Mesenchymal stem cell (in vitro differentiated cells and primary cell): ENCODE measurements around the gene LNX1.
A peak's percentile ranks its signal among the peaks of the same experiment; 100 is the strongest.

Source experiments
- DNase-seq: peaks from one replicate; pipeline ENCODE4 v3.0.0-alpha.2; 2013
- H2AFZ ChIP-seq: one replicate; pipeline ENCODE4 v1.6.1; 2013; ENCODE audit warnings: low read depth, mild to moderate bottlenecking, control low read depth, inconsistent platforms, low read length, moderate library complexity
- H2AK5ac ChIP-seq: 2 replicates; pipeline ENCODE4 v1.6.1; 2013; ENCODE audit warnings: low read length, moderate library complexity, mild to moderate bottlenecking, inconsistent platforms; ENCODE audit not compliant: severe bottlenecking
- H2BK120ac ChIP-seq: one replicate; pipeline ENCODE4 v1.6.1; 2013; ENCODE audit warnings: low read depth, mild to moderate bottlenecking, inconsistent platforms, low read length, moderate library complexity
- H2BK12ac ChIP-seq, 2 experiments: one replicate each; pipeline ENCODE4 v1.6.1; 2013; ENCODE audit warnings: inconsistent platforms in 2 of 2, low read length in 2 of 2, mild to moderate bottlenecking in 2 of 2, moderate library complexity in 2 of 2, control low read depth in 1 of 2
- H2BK15ac ChIP-seq: one replicate; pipeline ENCODE4 v1.6.1; 2013; ENCODE audit warnings: mild to moderate bottlenecking, low read depth, inconsistent platforms; ENCODE audit not compliant: poor library complexity, severe bottlenecking
- H2BK5ac ChIP-seq: 2 replicates; pipeline ENCODE4 v1.6.1; 2013; ENCODE audit warnings: low read depth, mild to moderate bottlenecking, low read length, control low read depth, inconsistent platforms; ENCODE audit not compliant: poor library complexity, severe bottlenecking
- H3K14ac ChIP-seq, 2 experiments: one replicate each; pipeline ENCODE4 v1.6.1; 2013; ENCODE audit warnings: inconsistent platforms in 2 of 2, low read length in 2 of 2, control low read depth in 1 of 2, mild to moderate bottlenecking in 1 of 2, moderate library complexity in 1 of 2
- H3K18ac ChIP-seq, 2 experiments: one replicate each; pipeline ENCODE4 v1.6.1; 2013; ENCODE audit warnings: inconsistent platforms in 2 of 2, low read length in 2 of 2, control low read depth in 1 of 2, low read depth in 1 of 2, mild to moderate bottlenecking in 1 of 2
- H3K23ac ChIP-seq, 2 experiments: one replicate each; pipeline ENCODE4 v1.6.1; 2013; ENCODE audit warnings: inconsistent platforms in 2 of 2, low read length in 2 of 2, mild to moderate bottlenecking in 2 of 2, moderate library complexity in 2 of 2, control low read depth in 1 of 2
- H3K27ac ChIP-seq: 2 replicates; pipeline ENCODE4 v1.5.1; 2013; ENCODE audit warnings: mild to moderate bottlenecking, moderate library complexity, low read length, control low read depth, inconsistent platforms; ENCODE audit not compliant: poor library complexity, severe bottlenecking
- H3K27me3 ChIP-seq, 2 experiments: 2 replicates each; pipeline versions ENCODE4 v1.6.1 to v1.7.0; 2013; ENCODE audit warnings: low read length in 2 of 2, mild to moderate bottlenecking in 2 of 2, moderate library complexity in 2 of 2, control low read depth in 1 of 2, inconsistent platforms in 1 of 2; ENCODE audit not compliant: control insufficient read depth in 1 of 2, insufficient read depth in 1 of 2
- H3K36me3 ChIP-seq, 2 experiments: 2 replicates each; pipeline versions ENCODE4 v1.6.1 to v1.7.0; 2013; ENCODE audit warnings: low read length in 2 of 2, control low read depth in 1 of 2, inconsistent platforms in 1 of 2, low read depth in 1 of 2, mild to moderate bottlenecking in 1 of 2; ENCODE audit not compliant: insufficient read depth in 2 of 2, control insufficient read depth in 1 of 2
- H3K4ac ChIP-seq, 2 experiments: one replicate each; pipeline ENCODE4 v1.6.1; 2013; ENCODE audit warnings: inconsistent platforms in 2 of 2, low read length in 2 of 2, mild to moderate bottlenecking in 2 of 2, moderate library complexity in 2 of 2, control low read depth in 1 of 2, low read depth in 1 of 2
- H3K4me1 ChIP-seq: 2 replicates; pipeline ENCODE4 v1.6.1; 2013; ENCODE audit warnings: low read depth, low read length, control low read depth; ENCODE audit not compliant: control insufficient read depth, insufficient read depth
- H3K4me2 ChIP-seq: 2 replicates; pipeline ENCODE4 v1.6.1; 2013; ENCODE audit warnings: low read length, mild to moderate bottlenecking, inconsistent platforms; ENCODE audit not compliant: poor library complexity, severe bottlenecking
- H3K4me3 ChIP-seq, 2 experiments: 2 replicates each; pipeline versions ENCODE4 v1.5.1 to v1.7.0; 2013; ENCODE audit warnings: low read length in 2 of 2, mild to moderate bottlenecking in 2 of 2, control low read depth in 1 of 2, low read depth in 1 of 2; ENCODE audit not compliant: insufficient read depth in 1 of 2
- H3K79me1 ChIP-seq: replicated peaks from 2 replicates; pipeline ENCODE4 v1.6.1; 2013; ENCODE audit warnings: mild to moderate bottlenecking, control low read depth, low read length, inconsistent platforms; ENCODE audit not compliant: poor library complexity, severe bottlenecking
- H3K9ac ChIP-seq: 2 replicates; pipeline ENCODE4 v1.7.0; 2013; ENCODE audit warnings: mild to moderate bottlenecking, low read length, moderate library complexity
- H3K9me3 ChIP-seq: 2 replicates; pipeline ENCODE4 v1.7.0; 2013; ENCODE audit warnings: mild to moderate bottlenecking, low read length; ENCODE audit not compliant: control insufficient read depth
- H4K8ac ChIP-seq: one replicate; pipeline ENCODE4 v1.6.1; 2013; ENCODE audit warnings: inconsistent platforms, mild to moderate bottlenecking, low read length, moderate library complexity
- H4K91ac ChIP-seq: one replicate; pipeline ENCODE4 v1.6.1; 2013; ENCODE audit warnings: mild to moderate bottlenecking, low read length, inconsistent platforms
- WGBS: methylation state at CpG from one replicate; pipeline ENCODE4 v1.1.7; 2013; ENCODE audit warnings: mixed read lengths; 5-methylcytosine and 5-hydroxymethylcytosine counted together

Gene LNX1

DNA sequence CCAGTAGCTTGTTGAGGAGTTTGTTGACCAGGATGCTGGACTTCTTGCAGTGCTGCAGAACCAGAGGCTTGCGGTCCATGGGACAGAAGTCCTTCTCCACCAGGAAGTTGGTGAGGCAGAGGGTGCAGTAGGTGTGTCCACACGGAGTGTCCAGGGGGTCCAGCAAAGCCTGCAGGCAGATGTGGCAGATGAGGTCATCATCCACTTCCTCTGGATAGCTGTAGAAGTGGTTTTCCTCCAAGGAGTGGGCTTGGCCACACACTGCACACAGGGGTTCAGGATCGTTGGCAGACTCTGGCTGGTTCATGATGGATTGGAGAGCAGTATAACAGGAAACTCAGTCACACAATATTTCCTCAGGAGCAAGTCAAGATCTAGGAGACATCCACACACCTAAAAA lies 17.6 kb downstream of the LNX1 start:
- Histone ChIP-seq H3K23ac (no peak overlapping the region), H3K36me3 (no peaks in the 10 kb centered on the region), H3K4ac (peak overlapping the region; percentile 52 to 81), H4K8ac (peak overlapping the region; percentile 27), H3K4me1 (peaks cover 3% of the 10 kb centered on the region), H3K4me3 (no peak overlapping the region), H3K27ac (no peak overlapping the region), H2AFZ (no peak overlapping the region), H2BK5ac (no peak overlapping the region), H3K4me2 (no peak overlapping the region), H4K91ac (peak overlapping the region; percentile 5), H3K14ac (peak overlapping the region in 1 of 2 experiments; percentile 95), H2AK5ac (no peak overlapping the region), H3K79me1 (no peaks in the 10 kb centered on the region), H3K27me3 (no peaks in the 10 kb centered on the region), H2BK120ac (no peak overlapping the region), H3K9ac (no peak overlapping the region), H2BK12ac (peak overlapping the region; percentile 86 to 97), H2BK15ac (peak overlapping the region; percentile 61), H3K18ac (peak overlapping the region; percentile 72 to 73), H3K9me3 (no peaks in the 10 kb centered on the region)
- DNase-seq: no peak
- WGBS: 38% methylated on average over 3 of the region's 3 CpGs

DNA sequence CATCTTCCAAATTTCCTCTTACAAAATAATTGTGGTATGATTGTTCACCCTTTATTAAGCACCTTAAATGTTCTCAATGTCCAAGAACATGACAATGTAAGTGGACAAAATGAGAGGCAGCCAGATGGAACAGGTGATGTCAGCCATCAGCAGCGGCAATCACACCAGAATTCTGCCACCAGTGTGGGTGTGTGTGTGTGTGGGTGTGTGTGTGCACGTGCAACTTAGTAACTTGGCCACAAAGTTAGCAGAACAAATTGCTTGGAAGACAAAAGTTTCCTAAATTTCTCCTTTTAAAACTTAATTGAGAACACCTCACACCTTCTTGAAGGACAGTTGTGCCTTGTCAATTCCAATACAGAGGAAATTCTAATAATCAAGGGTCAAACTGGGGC lies 18.7 kb downstream of the LNX1 start:
- no peaks in the 10 kb centered on the region for H3K36me3 ChIP-seq
- H3K18ac ChIP-seq: peak overlapping the region; percentile 1 to 62
- no peak overlapping the region for H3K4me3 ChIP-seq
- H3K79me1 ChIP-seq: no peaks in the 10 kb centered on the region
- H2AK5ac ChIP-seq: no peak overlapping the region
- H3K9ac ChIP-seq: no peak overlapping the region
- no peak overlapping the region for H2AFZ ChIP-seq
- H3K4ac ChIP-seq: no peak overlapping the region
- peak overlapping the region; percentile 61 for H2BK120ac ChIP-seq
- no peaks in the 10 kb centered on the region for H3K27me3 ChIP-seq
- H3K4me1 ChIP-seq: peaks cover 3% of the 10 kb centered on the region
- H3K4me2 ChIP-seq: no peak overlapping the region
- no peak overlapping the region for H3K27ac ChIP-seq
- no peak for DNase-seq
- H2BK12ac ChIP-seq: peak overlapping the region in 1 of 2 experiments; percentile 84
- no peak overlapping the region for H3K14ac ChIP-seq
- peak overlapping the region; percentile 69 for H4K8ac ChIP-seq
- peak overlapping the region; percentile 61 for H4K91ac ChIP-seq
- H2BK15ac ChIP-seq: peak overlapping the region; percentile 52
- H2BK5ac ChIP-seq: no peak overlapping the region
- 100% methylated on average over 1 of the region's 2 CpGs for WGBS
- H3K23ac ChIP-seq: no peak overlapping the region
- no peaks in the 10 kb centered on the region for H3K9me3 ChIP-seq

DNA sequence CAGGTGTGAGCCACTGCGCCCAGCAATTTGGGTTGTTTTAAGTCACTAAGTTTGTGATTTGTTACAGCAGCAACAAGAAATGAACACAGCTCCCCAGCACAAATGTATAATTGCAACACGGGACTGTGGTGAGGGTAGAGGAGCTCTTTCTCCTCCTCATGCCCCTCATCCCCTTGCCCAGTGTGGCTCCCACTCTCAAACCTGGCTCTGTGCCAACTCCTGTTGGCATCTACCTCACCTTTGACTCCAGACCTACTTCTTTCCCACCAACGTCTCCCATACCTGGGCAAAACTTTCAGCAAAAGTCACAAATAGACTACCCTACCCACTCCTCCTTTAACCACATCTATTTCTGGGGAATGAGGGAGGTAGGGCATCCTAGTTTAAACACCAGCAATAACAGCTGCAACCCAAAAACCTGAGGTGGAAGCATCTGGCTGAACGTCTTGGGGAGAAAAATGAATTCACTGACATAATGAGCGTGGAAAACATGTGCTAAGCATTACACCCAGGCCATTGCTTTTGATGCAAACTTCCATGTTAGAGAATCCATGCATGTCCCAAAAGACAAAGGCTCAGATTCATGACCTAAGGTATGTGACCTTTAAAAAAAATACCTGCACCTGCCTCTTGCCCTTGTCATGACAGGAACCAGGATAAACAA lies 19.2 kb downstream of the LNX1 start:
- Histone ChIP-seq H2BK5ac (no peak overlapping the region), H2BK12ac (no peak overlapping the region), H4K8ac (no peak overlapping the region), H3K4me3 (no peak overlapping the region), H3K4me2 (no peak overlapping the region), H3K27me3 (no peaks in the 10 kb centered on the region), H2BK120ac (no peak overlapping the region), H3K4me1 (peaks cover 3% of the 10 kb centered on the region), H3K9ac (no peak overlapping the region), H2AFZ (no peak overlapping the region), H3K23ac (no peak overlapping the region), H3K14ac (no peak overlapping the region), H3K9me3 (no peaks in the 10 kb centered on the region), H3K79me1 (no peaks in the 10 kb centered on the region), H3K36me3 (no peaks in the 10 kb centered on the region), H3K4ac (peak overlapping the region in 1 of 2 experiments; percentile 30), H4K91ac (no peak overlapping the region), H3K27ac (no peak overlapping the region), H2BK15ac (no peak overlapping the region), H2AK5ac (no peak overlapping the region), H3K18ac (peak overlapping the region in 1 of 2 experiments; percentile 66)
- DNase-seq: no peak
- 92% methylated on average over 5 of the region's 5 CpGs for WGBS

DNA sequence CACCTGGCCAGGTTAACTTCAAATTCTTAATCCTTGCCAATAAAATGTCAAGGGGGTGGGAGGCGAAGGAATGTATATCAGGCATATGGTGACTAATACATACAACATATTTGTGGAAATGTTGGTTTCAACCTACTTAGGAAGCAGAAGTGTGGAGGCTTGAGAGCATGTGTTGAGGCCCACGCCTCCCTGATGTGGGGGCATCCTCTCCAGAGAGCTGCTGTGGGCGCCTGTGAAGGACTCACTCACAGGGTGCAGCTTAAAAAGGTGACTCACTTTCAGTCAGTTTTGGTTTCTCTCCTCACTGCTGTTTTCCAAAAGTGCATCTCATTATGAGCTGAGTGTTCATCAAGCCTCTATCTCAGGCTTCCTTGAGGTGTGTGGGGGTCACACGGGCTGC lies 27.5 kb downstream of the LNX1 start:
- Histone ChIP-seq H3K36me3 (no peaks in the 10 kb centered on the region), H3K27ac (no peak overlapping the region), H3K27me3 (no peaks in the 10 kb centered on the region), H3K4ac (peak overlapping the region in 1 of 2 experiments; percentile 32), H3K4me2 (no peak overlapping the region), H4K8ac (no peak overlapping the region), H3K14ac (peak overlapping the region in 1 of 2 experiments; percentile 55), H2AK5ac (peak overlapping the region; percentile 32), H2BK5ac (no peak overlapping the region), H3K9me3 (no peaks in the 10 kb centered on the region), H4K91ac (peak overlapping the region; percentile 63), H3K18ac (peak overlapping the region; percentile 56 to 78), H3K9ac (peak overlapping the region; percentile 15), H2BK15ac (no peak overlapping the region), H2BK12ac (peak overlapping the region in 1 of 2 experiments; percentile 94), H3K4me1 (peaks cover 3% of the 10 kb centered on the region), H3K4me3 (peak overlapping the region in 1 of 2 experiments; percentile 14), H3K79me1 (no peaks in the 10 kb centered on the region), H2AFZ (no peak overlapping the region), H3K23ac (no peak overlapping the region), H2BK120ac (no peak overlapping the region)
- DNase-seq: peak; percentile 82
- WGBS: 31% methylated on average over 3 of the region's 4 CpGs
